Activated CD8-positive, alpha-beta memory T cell treated with anti-CD3 and anti-CD28 coated beads, Interleukin-2, amount 50 U/mL, for 1 hour (primary cell): ENCODE data around the gene ENPP4.
"Not testable (repeated sequence)": the region's sequence is repeated elsewhere in the genome, so short reads cannot be mapped to it uniquely, and the experiment has no call there.

Experiments
- DNase-seq: peaks from one replicate; pipeline ENCODE4 v3.0.0-alpha.2; 2020; ENCODE audit errors: extremely low read depth

ENPP4 gene, protein sequence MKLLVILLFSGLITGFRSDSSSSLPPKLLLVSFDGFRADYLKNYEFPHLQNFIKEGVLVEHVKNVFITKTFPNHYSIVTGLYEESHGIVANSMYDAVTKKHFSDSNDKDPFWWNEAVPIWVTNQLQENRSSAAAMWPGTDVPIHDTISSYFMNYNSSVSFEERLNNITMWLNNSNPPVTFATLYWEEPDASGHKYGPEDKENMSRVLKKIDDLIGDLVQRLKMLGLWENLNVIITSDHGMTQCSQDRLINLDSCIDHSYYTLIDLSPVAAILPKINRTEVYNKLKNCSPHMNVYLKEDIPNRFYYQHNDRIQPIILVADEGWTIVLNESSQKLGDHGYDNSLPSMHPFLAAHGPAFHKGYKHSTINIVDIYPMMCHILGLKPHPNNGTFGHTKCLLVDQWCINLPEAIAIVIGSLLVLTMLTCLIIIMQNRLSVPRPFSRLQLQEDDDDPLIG

DNA sequence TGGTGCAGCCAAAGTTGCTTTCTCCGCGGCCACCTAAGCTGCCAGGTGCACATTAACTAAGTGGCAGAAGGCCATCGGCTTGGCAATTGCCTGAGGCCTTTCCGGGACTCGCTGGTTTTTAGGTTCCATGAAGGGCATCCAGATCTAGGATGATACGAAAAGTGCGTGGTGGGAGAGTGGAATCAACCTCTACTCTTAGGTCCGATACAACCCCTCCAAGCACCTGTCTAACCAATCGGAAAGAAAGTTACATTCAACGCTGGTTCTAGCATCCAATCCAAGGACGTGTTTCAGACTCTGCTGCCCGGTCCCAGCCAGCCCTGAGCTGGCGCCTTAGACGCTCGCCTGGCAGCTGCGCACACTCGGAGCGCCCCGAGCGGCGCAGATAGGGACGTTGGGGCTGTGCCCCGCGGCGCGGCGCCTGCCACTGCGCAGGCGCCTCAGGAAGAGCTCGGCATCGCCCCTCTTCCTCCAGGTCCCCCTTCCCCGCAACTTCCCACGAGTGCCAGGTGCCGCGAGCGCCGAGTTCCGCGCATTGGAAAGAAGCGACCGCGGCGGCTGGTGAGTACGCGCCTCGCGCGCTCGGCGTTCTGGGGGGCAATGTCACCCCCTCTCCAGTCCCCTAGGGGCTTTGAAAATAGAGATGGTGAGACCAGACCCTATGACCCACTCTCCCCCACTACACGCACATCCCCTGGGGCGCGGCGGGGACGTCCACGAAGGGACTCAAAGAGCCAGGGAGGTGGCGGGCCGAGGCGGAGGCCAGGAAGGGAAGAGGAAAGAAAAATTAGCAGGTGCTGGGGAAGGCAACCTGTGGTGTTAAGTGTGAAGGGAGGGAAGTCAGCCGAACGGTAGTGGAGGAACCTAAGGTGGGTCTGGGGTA, at the start of gene ENPP4:
Gene ENPP4 (plus strand): TSS at position 361 of the 883 bp plus-strand sequence. CDS start 9,595 bp downstream, outside the sequence.
- DNase-seq, result peak; percentile 64

DNA sequence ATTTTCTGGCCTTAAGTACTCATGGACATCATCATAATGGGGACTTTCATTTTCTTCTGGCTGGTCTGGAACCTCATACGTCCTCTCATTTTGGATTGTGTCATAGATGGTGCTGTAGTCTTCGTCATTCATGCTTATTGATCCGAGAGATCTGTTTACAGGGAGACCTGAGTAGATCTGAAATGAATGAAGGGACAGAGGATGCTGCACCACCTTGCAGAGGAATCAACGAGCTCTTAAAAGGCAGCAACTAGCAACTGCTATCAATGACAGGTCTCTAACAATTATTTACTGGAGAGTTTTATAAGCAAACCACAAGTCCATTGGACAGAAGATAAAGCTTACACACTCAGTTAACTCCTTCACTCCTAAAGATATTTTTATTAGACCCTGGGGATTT, 49.7 kb upstream of the ENPP4 start:
- no peak for DNase-seq

DNA sequence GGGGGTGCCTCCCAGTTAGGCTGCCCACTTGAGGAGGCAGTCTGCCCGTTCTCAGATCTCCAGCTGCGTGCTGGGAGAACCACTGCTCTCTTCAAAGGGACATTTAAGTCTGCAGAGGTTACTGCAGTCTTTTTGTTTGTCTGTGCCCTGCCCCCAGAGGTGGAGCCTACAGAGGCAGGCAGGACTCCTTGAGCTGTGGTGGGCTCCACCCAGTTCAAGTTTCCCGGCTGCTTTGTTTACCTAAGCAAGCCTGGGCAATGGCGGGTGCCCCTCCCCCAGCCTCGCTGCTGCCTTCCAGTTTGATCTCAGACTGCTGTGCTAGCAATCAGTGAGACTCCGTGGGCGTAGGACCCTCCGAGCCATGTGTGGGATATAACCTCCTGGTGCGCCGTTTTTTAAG, 44.1 kb upstream of the ENPP4 start:
- not testable (repeated sequence) for DNase-seq

DNA sequence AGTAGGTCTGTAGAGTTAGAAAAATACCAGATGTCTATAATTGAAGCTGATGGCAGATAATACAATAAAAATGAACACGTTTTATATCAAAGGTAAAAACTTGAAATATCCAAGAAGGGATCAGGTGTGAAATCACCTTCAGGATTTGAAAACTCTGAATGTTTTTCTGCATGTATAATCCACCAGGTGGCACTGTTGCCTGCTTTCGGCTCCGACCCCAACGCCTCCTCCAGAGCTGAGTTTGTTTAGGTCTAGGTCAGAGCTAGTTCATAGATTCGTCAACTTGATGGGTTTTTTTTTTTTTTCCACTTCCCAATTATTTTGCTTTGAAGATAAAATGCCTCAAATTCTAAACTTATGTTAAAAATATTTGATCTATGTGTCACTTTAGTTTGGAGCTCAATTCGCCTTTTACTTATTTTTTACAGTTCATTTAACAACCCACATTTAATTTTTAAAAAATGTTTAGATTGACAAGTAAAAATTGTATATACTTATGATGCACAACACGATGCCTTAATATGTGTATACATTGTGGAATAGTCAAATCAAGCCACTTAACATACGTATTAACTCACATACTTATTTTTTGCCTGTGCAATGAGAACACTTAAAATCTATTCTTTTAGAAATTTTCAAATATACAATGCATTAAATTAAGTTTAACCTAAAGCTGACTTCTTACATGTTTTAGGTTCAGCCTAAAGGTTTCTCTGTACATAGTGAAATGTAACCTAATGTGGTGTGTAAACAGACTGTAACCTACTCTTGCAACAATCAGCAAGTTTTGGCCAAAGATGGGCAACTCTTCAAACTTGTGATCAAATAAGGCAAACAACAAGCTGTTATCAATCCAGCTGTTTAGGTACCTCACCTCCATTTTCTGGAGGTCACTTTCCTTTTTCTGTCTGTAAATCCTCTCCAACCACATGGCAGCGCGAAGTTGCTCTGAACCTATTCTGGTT, 39.4 kb upstream of the ENPP4 start:
- peak; percentile 9 for DNase-seq

DNA sequence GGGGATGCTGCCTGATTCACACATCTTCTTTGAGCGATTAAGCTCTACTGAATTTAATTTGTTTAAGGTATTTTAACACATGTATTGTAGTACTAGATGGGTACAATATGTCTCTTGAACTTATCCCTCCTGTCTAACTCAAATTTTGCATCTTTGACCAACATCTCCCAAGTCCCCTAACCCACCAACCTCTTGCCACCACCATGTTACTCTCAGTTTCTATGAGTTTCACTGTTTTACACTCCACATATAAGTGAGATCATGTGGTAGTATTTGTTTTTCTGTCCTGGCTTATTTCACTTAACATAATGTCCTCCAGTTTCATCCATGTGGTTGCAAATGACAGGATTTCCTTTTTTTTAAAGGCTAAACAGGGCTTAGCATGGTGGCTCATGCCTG, 38.7 kb upstream of the ENPP4 start:
- DNase-seq, result no peak

DNA sequence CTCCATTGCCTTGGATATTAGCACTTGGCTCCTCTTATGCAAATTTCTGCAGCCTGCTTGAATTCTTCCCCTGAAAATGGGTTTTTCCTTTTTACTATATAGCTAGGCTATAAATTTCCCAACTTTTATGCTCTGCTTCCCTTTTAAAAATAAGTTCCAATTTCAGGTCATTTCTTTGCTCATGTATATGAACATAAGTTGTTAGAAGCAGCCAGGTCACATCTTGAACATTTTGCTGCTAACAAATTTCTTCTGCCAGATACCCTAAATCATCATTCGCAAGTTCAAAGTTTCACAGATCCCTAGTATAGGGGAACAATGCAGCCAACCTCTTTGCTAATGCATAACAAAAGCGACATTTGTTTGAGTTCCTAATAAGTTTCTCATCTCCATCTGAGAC, 34.5 kb upstream of the ENPP4 start:
- no peak for DNase-seq

DNA sequence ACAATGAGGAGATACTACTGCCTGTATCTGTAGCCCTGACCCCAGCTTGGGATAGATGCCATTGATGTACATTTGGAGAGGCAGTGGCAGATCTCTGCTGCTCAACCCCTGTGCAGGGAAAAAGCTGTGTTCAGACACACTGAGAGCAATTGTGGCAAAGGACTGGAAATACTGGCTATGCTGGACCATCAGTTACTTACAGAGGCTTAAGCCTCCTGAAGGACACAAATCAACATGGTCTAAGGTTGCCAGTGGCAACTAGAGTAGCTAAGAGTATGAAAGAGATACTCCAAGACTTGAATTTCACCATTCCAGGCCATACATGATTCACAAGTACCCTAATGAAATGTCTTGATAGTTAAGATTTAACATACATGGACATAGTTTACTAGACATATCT, 32.4 kb upstream of the ENPP4 start:
- no peak for DNase-seq

DNA sequence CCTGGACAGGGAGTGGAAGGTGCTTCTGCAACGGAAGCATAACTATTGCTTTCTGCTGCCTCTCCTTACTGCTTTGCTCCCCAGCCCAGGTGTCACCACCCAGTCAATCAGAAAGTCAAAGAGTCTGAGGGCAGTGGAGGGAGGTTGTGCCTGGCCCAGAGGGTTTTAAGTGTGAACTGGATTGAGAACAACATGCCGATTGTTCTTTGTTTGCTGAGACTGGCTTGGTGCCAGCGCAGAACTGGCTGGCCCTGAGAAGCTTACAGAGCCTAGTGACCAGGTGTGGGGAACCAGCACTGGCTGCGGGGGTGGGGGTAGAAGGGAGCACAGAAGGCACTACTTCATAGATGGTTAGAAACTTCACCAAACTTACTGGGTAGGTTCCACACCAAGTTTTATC, 31.1 kb upstream of the ENPP4 start:
- no peak for DNase-seq

DNA sequence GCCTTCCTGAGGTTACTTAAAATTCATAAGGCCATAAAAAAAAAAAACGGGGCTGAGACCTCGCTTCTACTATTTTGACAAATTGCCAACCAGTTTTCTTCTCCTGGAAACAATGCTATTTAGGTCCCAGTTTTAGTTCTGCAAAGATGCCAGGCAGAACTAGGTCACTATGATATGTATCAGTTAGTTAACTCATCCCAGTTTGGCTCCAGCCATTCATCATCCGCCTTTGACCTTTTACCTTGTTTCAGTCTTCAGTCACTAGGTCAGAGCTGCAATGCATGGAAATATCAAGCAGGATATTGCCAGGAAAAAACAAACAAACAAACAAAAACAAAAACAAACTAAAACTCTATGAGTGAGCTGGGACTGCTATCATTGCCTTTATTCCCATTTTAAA, 29.8 kb upstream of the ENPP4 start:
- DNase-seq, result no peak

DNA sequence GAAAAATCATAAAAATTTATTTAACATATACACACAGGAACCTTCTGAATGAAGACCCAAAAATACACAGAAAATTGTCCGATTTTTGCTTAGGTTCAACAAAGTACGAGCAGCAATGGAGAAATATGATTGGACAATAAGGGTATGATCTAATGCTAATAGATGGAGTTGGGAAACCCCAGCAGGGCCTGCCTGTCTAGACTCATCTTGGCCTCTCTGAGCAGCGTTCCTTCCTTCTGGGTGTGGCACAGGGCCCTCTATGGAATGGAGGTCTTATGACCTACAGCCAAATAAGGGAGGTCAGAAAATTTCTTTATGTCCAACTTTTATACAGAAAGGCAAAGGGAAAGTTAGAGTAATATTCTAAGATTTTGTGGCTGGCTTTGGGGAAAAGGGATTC, 27.7 kb upstream of the ENPP4 start:
- DNase-seq, result no peak

DNA sequence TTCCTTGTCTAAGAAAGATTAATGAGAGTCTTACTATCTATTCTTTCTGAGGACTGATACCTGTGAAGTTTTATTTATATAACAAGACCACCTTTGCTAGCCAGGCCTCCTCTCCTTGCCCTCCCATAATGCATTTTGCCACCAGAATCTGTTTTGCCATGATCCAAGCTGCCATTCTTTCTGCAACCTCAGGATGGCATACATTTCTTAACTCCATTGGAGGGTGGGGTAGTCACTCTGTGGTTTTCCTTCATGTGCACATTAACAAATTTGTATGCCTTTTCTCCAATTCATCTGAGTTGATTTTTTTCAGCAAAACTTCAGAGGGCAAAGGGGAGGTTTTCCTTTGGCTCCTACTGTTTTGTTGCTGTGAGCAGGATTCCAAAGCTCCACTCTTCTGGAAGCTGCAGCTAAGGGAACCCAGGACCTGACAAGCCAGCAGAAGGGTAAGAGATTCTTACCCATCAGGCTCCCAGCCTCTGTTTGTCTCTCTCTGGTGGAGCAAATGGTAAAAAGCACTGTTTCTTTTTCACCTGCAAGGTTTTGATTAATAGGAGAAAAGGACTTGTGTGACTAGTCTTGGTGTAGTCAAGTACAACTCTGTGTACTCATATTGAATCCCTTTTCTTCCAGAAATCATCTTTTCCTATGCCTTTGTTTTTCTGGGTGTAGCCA, 26.2 kb upstream of the ENPP4 start:
- no peak for DNase-seq

DNA sequence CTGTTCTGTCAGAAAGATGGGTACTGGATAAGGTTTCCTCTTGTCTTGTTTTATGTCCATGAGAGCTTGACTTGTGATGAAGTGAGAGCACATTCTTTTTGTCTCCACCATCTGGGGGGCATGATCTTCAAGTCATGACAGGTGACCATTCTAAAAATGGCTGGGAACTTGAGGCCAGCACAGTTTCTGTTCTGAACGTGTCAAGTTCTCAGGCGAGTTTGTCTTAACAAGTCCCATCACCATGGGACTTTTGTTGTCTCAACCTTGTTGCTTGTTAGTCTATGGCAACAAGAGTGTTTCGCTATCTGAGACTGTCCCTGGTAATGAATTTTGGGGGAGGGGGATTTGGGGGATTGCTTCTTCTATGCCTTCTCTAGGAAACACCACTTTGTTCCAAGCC, 25.6 kb upstream of the ENPP4 start:
- no peak for DNase-seq

DNA sequence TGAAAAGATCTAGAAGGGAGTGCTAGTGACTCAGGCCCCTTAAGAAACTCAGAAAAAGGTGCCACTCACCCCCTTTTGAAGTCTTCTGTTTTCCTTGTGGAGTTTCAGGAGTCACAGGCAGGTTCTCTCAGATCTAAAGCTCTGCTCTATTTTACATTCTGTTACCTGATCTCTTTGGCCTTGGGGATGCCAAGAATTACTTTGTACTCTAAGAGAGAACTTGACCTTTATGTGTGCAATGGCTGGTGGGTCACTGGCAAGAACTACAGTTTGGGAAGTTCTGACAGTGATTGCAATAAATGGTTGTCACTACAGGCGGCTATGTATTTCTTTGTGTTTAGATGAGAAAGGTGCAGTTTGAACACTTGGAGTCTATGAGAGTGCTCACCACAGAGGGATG, 24.2 kb upstream of the ENPP4 start:
- DNase-seq, result no peak

DNA sequence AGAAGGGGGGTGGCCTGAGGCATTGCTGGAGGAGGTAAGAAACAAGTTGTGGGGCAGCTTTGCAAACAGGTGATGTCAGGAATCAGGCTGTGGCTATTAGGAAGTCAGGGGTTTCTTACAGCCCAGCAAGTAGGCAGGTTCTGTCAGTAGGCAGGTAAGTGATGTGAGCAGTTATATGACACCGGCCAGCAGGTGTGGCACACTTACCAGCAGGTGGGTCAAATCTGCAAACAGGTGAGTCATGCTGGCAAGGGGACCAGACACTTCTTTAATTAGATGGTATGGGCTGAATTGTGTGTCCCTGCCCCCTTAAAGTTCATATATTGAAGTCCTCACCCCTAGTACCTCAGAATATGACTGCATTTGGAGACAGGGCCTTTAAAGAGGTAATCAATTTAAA, 16.4 kb upstream of the ENPP4 start:
- no peak for DNase-seq

DNA sequence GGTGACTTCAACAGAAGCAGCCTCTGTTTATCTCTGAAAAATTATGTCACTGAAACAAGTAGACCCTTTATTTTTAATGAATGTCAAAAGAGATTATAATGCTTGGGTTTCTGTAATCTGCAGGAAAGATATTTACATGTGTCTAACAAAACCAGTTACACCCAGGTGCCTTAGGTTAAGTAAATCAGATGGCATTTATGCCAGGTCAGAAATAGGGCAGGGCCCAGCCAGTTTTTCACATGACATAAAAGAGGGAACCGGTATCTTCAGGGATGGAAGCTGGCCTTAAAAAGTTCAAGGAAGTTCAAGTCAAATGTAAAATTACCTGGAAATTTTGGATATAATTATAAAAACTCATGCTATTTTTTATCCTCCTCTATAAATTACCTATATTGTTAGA, 14.2 kb upstream of the ENPP4 start:
- DNase-seq, result no peak

DNA sequence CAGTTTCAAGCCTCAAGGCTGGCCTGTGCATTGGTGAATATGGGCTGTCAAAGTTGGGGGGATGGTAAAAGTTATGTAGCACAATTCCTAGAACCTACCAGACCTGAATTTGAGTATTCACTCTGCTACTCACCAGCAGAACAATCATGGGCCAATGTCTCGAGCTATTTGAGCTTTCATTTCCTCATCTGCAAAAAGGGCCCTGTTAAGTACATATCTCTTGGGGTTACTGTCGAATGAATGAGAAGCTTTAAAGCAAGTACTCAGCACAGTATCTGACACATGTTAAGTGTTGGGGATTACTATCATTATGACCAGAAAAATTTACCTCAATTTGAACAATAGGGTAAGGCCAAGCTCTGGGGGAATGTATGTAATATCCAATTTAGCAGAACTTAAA, 13.5 kb upstream of the ENPP4 start:
- no peak for DNase-seq

DNA sequence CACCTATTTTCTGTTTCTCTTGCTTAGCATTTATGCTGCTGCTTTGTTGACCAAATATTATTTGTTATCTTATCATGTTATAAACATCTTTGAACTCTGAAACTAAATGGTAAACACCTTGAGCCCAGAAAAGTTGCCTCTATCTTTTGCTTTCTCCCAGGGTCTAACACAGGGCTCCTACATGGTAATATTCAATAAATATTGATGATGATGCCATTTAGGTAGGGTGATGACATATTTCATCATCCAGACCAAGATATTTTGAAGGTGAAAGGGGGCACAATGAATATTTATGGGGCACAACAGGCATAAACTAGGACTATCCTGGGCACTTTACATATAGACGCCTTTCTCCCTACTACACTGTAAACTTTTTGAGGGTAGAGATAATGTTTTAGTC, 11.6 kb upstream of the ENPP4 start:
- no peak for DNase-seq

DNA sequence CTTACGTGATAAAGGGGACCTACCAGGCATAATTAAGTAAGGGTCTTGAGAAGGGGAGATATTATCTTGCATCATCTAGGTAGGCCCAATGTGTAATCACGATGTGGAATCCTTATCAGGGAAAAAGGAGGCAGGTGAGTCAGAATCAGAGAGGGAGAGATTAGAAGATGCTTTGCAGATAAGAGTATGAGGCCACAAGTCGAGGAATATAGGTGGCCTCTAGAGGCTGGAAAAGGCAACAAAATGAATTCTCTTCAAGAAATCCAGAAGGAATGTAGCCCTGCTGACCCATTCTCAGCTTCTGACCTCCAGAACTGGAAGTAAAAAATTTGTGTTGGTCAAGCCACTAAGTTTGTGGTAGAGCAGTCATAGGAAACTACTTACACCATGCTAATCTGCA, 11.0 kb upstream of the ENPP4 start:
- no peak for DNase-seq

DNA sequence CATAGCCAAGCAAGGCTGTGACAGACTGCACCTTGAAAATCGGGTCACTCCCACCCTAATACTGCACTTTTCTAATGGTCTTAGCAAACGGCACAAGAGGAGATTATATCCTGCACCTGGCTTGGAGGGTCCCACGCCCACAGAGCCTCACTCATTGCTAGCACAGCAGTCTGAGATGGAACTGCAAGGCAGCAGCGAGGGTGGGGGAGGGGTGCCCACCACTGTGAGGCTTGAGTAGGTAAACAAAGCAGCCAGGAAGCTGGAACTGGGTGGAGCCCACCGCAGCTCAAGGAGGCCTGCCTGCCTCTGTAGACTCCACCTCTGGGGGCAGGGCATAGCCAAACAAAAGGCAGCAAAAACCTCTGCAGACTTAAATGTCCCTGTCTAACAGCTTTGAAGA, 10.1 kb upstream of the ENPP4 start:
- not testable (repeated sequence) for DNase-seq

DNA sequence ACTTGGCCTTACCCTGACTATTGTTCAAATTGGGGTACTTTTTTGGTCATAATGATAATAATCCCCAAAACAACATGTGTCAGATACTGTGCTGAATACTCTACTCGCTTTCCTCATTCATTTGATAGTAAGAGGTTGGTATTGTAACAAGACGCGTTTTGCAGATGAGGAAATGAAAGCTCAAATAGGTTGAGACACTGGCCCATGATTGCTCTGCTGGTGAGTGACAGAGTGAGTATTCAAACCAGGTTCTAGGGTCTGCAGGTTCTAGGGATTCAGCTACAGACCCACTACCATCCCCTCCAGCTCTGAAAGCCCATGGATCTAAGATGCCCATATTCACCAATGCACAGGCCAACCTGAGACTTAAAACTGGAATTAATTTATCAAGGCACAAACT, 1.3 kb upstream of the ENPP4 start:
- no peak for DNase-seq

DNA sequence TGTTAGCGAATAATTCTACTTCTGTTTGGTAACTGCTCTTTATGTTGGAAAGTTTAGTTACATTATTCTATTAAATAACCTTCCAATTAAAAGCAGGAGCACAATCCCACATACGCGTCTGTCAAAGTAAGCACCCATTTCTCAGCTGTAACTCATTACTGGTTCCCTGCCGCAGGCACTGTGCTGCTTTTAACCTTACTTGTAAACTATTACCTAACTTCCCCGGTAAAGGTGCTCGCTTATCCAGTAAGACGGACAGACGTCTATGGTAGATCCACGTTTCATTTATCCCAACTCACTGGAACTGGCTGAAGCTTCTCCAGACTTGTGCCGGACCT, 529 bp upstream of the ENPP4 start:
- DNase-seq, result no peak
